ENCODE data around the gene MAP3K6. TPM values are rescaled to one million over a fixed set of nuclear protein-coding genes. Genes with fewer than 3 reads are reported as not detected.

Gene MAP3K6
- total RNA-seq, 1 donor: 25.7 TPM

DNA sequence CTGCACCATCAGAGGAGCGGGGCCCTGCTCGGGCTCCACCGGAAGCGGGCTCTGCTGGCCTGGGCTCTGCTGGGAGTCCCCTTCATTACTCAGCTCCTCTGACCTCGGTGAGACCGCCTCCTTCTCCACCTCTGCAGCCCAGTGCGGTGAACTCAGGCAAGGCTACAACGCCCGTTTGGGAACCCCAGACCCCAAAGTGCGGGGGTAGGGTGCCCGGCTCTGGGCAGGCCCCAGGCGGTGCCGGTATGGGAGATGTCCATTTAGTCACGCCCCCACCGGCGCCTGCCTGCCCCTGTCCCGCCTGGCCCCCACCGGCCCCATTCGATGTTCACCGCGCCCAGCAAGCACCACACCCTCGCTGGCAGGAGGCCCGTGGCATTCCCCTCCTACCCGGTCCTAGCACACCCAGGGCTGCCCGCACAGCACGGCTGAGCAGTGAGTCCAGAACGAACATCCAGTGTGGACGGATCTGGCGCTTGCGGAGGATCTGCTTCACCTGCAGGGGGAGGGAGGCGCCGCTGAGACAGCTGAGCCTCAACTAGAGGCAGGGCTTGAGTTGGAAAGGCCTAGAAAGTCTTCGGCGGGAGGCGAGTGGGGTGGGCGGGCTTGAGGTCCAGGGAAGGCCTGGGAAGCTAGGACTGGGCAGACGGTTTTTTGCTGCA lies 10.0 kb downstream of the MAP3K6 start:
- no peak overlapping the region for H3K4me2 ChIP-seq (ENCODE audit: insufficient read depth, low read length)
- TF ChIP-seq, protein P1, sequence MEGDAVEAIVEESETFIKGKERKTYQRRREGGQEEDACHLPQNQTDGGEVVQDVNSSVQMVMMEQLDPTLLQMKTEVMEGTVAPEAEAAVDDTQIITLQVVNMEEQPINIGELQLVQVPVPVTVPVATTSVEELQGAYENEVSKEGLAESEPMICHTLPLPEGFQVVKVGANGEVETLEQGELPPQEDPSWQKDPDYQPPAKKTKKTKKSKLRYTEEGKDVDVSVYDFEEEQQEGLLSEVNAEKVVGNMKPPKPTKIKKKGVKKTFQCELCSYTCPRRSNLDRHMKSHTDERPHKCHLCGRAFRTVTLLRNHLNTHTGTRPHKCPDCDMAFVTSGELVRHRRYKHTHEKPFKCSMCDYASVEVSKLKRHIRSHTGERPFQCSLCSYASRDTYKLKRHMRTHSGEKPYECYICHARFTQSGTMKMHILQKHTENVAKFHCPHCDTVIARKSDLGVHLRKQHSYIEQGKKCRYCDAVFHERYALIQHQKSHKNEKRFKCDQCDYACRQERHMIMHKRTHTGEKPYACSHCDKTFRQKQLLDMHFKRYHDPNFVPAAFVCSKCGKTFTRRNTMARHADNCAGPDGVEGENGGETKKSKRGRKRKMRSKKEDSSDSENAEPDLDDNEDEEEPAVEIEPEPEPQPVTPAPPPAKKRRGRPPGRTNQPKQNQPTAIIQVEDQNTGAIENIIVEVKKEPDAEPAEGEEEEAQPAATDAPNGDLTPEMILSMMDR (IDR thresholded peaks at IDR 0.05; ENCODE audit: extremely low read depth, low read depth, low read length): no peak
- no peaks in the 10 kb centered on the region for H3K27me3 ChIP-seq (ENCODE audit: insufficient read depth, low read length)
- no peak overlapping the region for H3K4me3 ChIP-seq (ENCODE audit: insufficient read depth, low read length)
- no peaks in the 10 kb centered on the region for H3K4me1 ChIP-seq (ENCODE audit: insufficient read depth, low read length)
- no peak overlapping the region for H3K27ac ChIP-seq (ENCODE audit: low read depth, low read length)
- H3K36me3 ChIP-seq (ENCODE audit: insufficient read depth, low read length): peaks cover 44% of the 10 kb centered on the region
- no peak overlapping the region for H2AFZ ChIP-seq (ENCODE audit: low read length)
- no peaks in the 10 kb centered on the region for H3K79me2 ChIP-seq (ENCODE audit: insufficient read depth, low read length)
- no peak for DNase-seq (ENCODE audit: insufficient read length, low spot score, missing footprints)
- no peaks in the 10 kb centered on the region for H3K9me3 ChIP-seq (ENCODE audit: low read depth, low read length)
- H4K20me1 ChIP-seq (ENCODE audit: insufficient read depth, low read length): no peaks in the 10 kb centered on the region

DNA sequence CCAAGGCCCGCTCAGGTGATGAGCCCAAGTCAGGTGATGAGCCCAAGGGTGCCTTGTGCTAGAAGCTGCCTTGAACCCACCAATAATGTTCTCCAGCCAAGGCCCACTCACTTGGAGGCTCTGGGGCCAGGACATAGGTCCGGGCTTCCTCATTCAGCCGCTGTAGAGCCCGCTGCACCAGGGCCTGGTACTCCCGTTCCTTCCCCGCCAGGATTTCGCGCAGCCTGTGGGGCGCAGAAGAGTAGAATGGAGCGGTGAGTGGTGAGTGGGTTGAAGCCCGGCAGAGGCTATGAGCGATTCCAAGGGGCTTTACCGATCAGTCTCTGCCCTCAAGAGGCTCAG lies 10.5 kb downstream of the MAP3K6 start:
- Histone ChIP-seq H3K36me3 (ENCODE audit: insufficient read depth, low read length) (peaks cover 39% of the 10 kb centered on the region), H3K4me2 (ENCODE audit: insufficient read depth, low read length) (no peak overlapping the region), H3K4me1 (ENCODE audit: insufficient read depth, low read length) (no peaks in the 10 kb centered on the region), H2AFZ (ENCODE audit: low read length) (no peak overlapping the region), H3K27ac (ENCODE audit: low read depth, low read length) (no peak overlapping the region), H3K9me3 (ENCODE audit: low read depth, low read length) (no peaks in the 10 kb centered on the region), H4K20me1 (ENCODE audit: insufficient read depth, low read length) (no peaks in the 10 kb centered on the region), H3K4me3 (ENCODE audit: insufficient read depth, low read length) (no peak overlapping the region), H3K27me3 (ENCODE audit: insufficient read depth, low read length) (no peaks in the 10 kb centered on the region), H3K79me2 (ENCODE audit: insufficient read depth, low read length) (no peaks in the 10 kb centered on the region)
- DNase-seq (ENCODE audit: insufficient read length, low spot score, missing footprints): no peak
- TF ChIP-seq, protein P1 (IDR thresholded peaks at IDR 0.05; ENCODE audit: extremely low read depth, low read depth, low read length): no peak

DNA sequence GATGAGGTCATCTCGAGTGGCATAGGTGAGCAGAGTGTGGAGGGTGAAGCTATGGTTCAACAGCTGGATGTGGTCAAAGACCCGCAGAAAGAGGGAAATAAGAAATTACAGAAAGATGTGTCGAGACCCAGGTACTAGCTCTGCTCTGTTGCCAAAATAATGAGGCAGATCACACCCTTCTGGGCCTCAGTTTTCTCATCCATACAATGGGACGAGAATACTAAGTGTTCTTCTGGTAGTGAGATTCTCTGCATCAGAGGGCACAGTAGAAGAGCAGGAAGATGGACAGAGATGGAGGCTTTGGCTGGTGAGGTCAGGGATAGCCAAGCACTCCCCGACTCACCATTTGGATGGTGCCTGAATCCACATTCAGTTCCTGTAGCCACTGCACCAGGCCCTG lies 11.1 kb downstream of the MAP3K6 start:
- Histone ChIP-seq H2AFZ (ENCODE audit: low read length) (no peak overlapping the region), H3K4me1 (ENCODE audit: insufficient read depth, low read length) (no peaks in the 10 kb centered on the region), H3K4me3 (ENCODE audit: insufficient read depth, low read length) (no peak overlapping the region), H3K79me2 (ENCODE audit: insufficient read depth, low read length) (no peaks in the 10 kb centered on the region), H4K20me1 (ENCODE audit: insufficient read depth, low read length) (no peaks in the 10 kb centered on the region), H3K27ac (ENCODE audit: low read depth, low read length) (no peak overlapping the region), H3K27me3 (ENCODE audit: insufficient read depth, low read length) (no peaks in the 10 kb centered on the region), H3K4me2 (ENCODE audit: insufficient read depth, low read length) (no peak overlapping the region), H3K9me3 (ENCODE audit: low read depth, low read length) (no peaks in the 10 kb centered on the region), H3K36me3 (ENCODE audit: insufficient read depth, low read length) (peaks cover 33% of the 10 kb centered on the region)
- TF ChIP-seq, protein P1 (IDR thresholded peaks at IDR 0.05; ENCODE audit: extremely low read depth, low read depth, low read length): no peak
- no peak for DNase-seq (ENCODE audit: insufficient read length, low spot score, missing footprints)

DNA sequence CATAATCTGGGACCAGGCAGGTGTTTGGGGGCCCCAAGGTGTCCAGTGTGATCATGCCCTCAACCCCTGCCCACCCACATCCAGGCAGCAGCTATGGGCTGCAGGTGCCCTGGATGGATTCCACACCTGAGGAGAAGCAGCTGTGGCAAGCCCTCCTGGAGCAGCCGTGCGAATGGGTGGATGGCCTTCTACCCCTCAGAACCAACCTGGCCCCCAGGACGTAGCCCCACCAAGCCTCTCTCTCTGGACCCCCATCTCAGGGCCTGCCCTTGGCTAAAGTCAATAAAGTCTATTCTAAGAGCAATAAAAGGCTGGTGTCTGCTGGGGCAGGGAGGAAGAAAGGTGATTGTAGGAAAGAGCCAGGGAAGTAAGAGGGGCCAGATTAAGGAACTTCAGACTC lies 13.1 kb downstream of the MAP3K6 start:
- Histone ChIP-seq H3K27me3 (ENCODE audit: insufficient read depth, low read length) (no peaks in the 10 kb centered on the region), H3K27ac (ENCODE audit: low read depth, low read length) (no peak overlapping the region), H2AFZ (ENCODE audit: low read length) (no peak overlapping the region), H3K79me2 (ENCODE audit: insufficient read depth, low read length) (no peaks in the 10 kb centered on the region), H4K20me1 (ENCODE audit: insufficient read depth, low read length) (no peaks in the 10 kb centered on the region), H3K9me3 (ENCODE audit: low read depth, low read length) (no peaks in the 10 kb centered on the region), H3K4me2 (ENCODE audit: insufficient read depth, low read length) (no peak overlapping the region), H3K36me3 (ENCODE audit: insufficient read depth, low read length) (peaks cover 20% of the 10 kb centered on the region), H3K4me1 (ENCODE audit: insufficient read depth, low read length) (peaks cover 2% of the 10 kb centered on the region), H3K4me3 (ENCODE audit: insufficient read depth, low read length) (no peak overlapping the region)
- peak; percentile 59 for DNase-seq (ENCODE audit: insufficient read length, low spot score, missing footprints)
- TF ChIP-seq, protein P1 (IDR thresholded peaks at IDR 0.05; ENCODE audit: extremely low read depth, low read depth, low read length): no peak

All from osteoblast (primary cell).